GM12891 (cell line): Measurements from ENCODE around the gene TXNDC5.

Source experiments
- PAX5 ChIP-seq: IDR thresholded peaks from 2 replicates; pipeline ENCODE4 v1.6.1; 2011; ENCODE audit warnings: low read length, moderate library complexity, mild to moderate bottlenecking; ENCODE audit not compliant: insufficient read depth, severe bottlenecking
- POLR2A ChIP-seq: IDR thresholded peaks from 2 replicates; pipeline ENCODE4 v1.6.1; 2011; ENCODE audit warnings: low read depth, low read length, control low read depth
- POLR2AphosphoS5 ChIP-seq: IDR thresholded peaks from 2 replicates; pipeline ENCODE4 v1.6.1; 2011; ENCODE audit warnings: low read depth, low read length, control low read depth
- POU2F2 ChIP-seq: IDR thresholded peaks from 2 replicates; pipeline ENCODE4 v1.6.1; 2011; ENCODE audit warnings: low read depth, mild to moderate bottlenecking, control low read depth, low read length, moderate library complexity
- SPI1 ChIP-seq: IDR thresholded peaks from 2 replicates; pipeline ENCODE4 v1.6.1; 2011; ENCODE audit warnings: low read depth, low read length, control low read depth
- TAF1 ChIP-seq: IDR thresholded peaks from 2 replicates; pipeline ENCODE4 v1.6.1; 2011; ENCODE audit warnings: low read depth, low read length, control low read depth

GRCh38 chr6:7902221-7902620 is 8.4 kb downstream of the TXNDC5 start:
- no peak for TF ChIP-seq POLR2A
- no peak for TF ChIP-seq PAX5
- TF ChIP-seq TAF1: no peak
- TF ChIP-seq POLR2AphosphoS5: no peak
- TF ChIP-seq SPI1: no peak
- no peak for TF ChIP-seq POU2F2
